GM10248 (cell line): ENCODE data around the gene TP53.
A peak's percentile ranks its signal among the peaks of the same experiment; 100 is the strongest.
"Not testable (repeated sequence)": the region's sequence is repeated elsewhere in the genome, so short reads cannot be mapped to it uniquely, and the experiment has no call there.

ENCODE experiments used
- CTCF ChIA-PET: fragments of 300-600 bp; sonication (Branson Sonifier 250); formaldehyde crosslinking; extraction: SDS; loops from one replicate; lab custom pipeline; 2021; ENCODE audit warnings: antibody characterized with exemption; lab: Yijun Ruan, JAX
- POLR2A ChIA-PET: fragments of 350-650 bp; sonication (Branson Sonifier 250); formaldehyde crosslinking; extraction: SDS; loops from one replicate; lab custom pipeline; 2020; ENCODE audit warnings: antibody characterized with exemption; lab: Yijun Ruan, JAX
- DNase-seq: peaks from one replicate; pipeline ENCODE4 v3.0.0; 2012; ENCODE audit errors: extremely low spot score
- CTCF ChIP-seq: IDR thresholded peaks from 2 replicates; pipeline ENCODE4 v1.5.1; 2012; ENCODE audit warnings: mild to moderate bottlenecking, low read depth; ENCODE audit errors: extremely low read depth, missing control alignments, control extremely low read depth

Gene TP53

DNA sequence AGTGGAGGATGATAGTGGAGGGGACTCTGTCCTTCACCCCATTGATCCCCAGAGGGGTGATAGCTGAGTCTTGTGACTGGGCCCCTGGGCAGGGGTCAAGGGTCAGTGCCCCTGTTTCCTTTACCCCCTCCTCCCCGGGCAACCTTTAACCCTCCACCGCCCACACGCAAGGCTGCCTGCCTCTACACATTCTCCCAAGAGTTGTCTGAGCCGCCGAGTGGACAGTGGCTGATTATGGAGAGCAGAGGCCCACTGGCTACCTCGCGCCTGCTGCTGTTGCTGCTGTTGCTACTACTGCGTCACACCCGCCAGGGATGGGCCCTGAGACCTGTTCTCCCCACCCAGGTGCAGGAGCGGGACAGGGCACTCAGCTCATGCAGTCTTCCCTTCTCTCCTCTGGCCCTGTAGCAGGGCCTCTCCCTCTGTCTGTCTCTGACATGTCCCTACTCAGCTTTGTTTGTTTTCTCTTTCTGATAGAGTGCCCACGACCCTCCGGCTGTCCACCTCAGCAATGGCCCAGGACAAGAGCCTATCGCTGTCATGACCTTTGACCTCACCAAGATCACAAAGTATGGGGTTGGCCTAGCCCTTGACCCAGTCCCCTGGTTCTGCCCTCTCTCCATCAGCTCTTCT is 57.2 kb downstream of the TP53 start, which contains the start of gene SHBG:
Gene SHBG (plus strand): TSS at position 197 of the 633 bp plus-strand sequence. CDS start 38 bp downstream, at position 235.
- TF ChIP-seq CTCF = no peak
- ChIA-PET POLR2A (no interaction called here), CTCF (interaction anchor here (1.2 to 9.5 kb wide), 6 partner anchors 13 to 57 kb away, joined by 3 to 112 read pairs (median 25); partner anchors contain the start of genes FXR2, TP53 and WRAP53)
- no peak for DNase-seq

DNA sequence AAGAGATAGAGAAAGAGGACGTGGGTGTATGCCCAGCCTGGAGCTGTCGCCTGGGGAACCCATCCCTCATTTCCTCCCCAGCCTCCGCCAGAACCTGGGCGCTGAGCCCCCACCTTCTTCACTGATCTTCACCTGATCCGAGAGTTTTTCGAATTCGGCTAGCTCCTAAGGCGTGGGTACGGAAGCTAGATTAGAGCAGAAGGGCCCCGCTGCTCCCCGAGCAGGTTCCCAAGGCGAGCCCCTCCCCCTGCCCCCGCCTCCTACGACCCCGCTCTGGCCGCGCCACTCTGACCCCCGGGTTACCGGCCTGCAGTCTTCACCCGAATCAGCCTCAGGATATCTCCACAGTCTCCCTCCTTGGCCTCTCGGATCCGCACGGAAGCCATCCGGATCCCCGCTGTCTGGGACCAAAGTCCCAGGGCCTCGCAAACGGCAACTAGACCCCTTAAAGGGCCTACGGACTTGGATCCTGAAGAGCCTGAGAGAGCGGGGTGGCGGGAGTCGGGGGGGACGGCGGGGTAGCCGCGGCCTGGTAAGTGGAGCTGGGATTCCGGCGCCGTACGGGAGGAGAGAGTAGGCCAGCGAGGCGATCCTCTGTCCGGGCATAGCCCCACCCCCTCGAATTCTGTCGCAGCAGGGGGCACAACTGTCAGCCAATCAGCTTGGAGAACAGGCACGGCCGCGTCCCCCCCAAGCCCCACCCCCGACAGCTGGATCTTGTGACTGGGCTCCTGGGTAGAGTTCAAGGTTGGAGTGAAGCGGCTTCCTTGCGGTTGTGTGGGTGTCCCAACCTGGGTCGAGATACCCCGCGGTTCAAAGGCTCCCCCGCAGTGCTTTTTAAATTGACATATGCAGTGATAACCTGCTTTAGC is 59.8 kb downstream of the TP53 start, which contains the start of gene SAT2:
Gene SAT2 (minus strand): TSS at position 572 of the 872 bp plus-strand sequence. CDS start 186 bp downstream, at position 386.
- ChIA-PET POLR2A (interaction anchor here (0.5 to 1.5 kb wide), 11 partner anchors 12 to 143 kb away, joined by 3 to 16 read pairs (median 5); partner anchors contain the start of genes ATP1B2, FXR2, MPDU1 and POLR2A), CTCF (interaction anchor here (1.3 to 9.5 kb wide), 3 partner anchors 13 to 61 kb away, joined by 3 to 68 read pairs (median 31); partner anchors contain the start of genes FXR2, SOX15, TP53 and WRAP53)
- TF ChIP-seq CTCF = no peak
- DNase-seq = peak; percentile 99

DNA sequence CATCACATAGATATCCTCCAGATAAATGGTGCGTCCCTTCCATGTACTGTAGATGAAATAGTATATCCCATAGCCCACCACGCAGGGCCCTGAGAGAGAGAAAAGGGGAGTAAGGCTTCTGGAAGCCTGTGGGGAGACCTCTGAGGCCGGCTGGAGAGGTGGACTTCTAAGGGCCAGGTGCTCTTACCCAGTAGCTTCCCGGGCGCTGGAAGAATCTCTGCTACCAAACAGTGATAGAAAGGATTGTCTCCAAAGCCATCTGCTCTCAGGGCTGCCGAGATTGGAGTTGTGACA is 60.4 kb downstream of the TP53 start:
- no peak for TF ChIP-seq CTCF
- ChIA-PET CTCF (interaction anchor here (1.3 to 9.5 kb wide), 3 partner anchors 12 to 61 kb away, joined by 3 to 68 read pairs (median 31); partner anchors contain the start of genes FXR2, SOX15, TP53 and WRAP53), POLR2A (interaction anchor here (1.0 to 1.5 kb wide), 3 partner anchors 24 to 142 kb away, joined by 5 to 9 read pairs (median 7); partner anchors contain the start of genes ATP1B2, POLR2A, TP53 and WRAP53)
- no peak for DNase-seq

DNA sequence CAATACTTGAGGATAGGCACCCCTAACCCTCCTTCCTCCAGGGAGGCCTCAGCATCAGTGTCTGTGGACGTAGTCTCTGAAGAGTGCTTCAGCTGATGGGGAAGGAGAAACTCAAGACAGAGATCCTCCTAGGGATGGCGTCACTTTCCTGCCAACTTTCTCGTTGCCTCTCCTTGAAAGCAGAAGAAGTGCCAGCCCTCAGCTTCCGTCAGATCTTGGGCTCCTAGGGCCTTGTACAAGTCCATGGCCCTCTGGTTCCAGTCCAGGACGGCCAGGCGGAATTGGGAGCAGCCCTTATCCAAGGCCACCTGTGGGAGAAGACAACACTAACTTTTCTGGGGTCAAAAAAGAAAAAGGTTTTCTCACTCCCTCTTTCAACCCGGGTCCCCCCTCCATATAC is 61.0 kb downstream of the TP53 start:
- ChIA-PET CTCF (interaction anchor here (4.3 to 9.5 kb wide), 2 partner anchors 12 to 62 kb away, joined by 31 to 68 read pairs; partner anchors contain the start of genes FXR2, TP53 and WRAP53), POLR2A (interaction anchor here (0.7 to 1.0 kb wide), 2 partner anchors 24 to 61 kb away, joined by 4 to 5 read pairs; partner anchors contain the start of genes ATP1B2 and TP53)
- DNase-seq = no peak
- TF ChIP-seq CTCF = no peak

DNA sequence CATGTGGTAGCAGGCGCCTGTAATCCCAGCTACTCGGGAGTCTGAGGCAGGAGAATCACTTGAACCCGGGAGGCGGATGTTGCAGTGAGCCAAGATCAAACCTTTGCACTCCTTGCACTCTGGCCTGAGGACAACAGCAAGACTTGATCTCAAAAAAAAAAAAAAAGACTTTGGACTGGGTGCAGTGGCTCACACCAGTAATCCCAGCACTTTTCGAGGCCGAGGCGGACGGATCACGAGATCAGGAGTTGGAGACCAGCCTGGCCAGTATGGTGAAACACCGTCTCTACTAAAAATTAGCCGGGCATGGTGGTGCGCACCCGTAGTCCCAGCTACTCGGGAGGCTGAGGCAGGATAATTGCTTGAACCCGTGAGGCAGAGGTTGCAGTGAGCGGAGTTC is 61.5 kb downstream of the TP53 start:
- DNase-seq, POLR2A ChIA-PET: not testable (repeated sequence)
- CTCF ChIA-PET = interaction anchor here (4.3 to 9.5 kb wide), 2 partner anchors 11 to 63 kb away, joined by 31 to 68 read pairs; partner anchors contain the start of genes FXR2, TP53 and WRAP53

- DNase-seq = no peak
- TF ChIP-seq CTCF = no peak
- ChIA-PET POLR2A (no interaction called here), CTCF (interaction anchor here (1.3 to 1.5 kb wide), 2 partner anchors 9 kb away, joined by 4 to 5 read pairs; partner anchors contain the start of gene FXR2)
Measured at GRCh38 chr17:7623661-7624060, 63.6 kb downstream of the TP53 start.
